PC-9 (cell line): ENCODE results near the gene SGK1.

Experiments used
- CTCF ChIP-seq: fragments of 200-600 bp; sonication (generic); conservative IDR thresholded peaks from 2 replicates; pipeline ENCODE4 v1.6.1; 2017; ENCODE audit warnings: mixed run types, antibody characterized with exemption, mild to moderate bottlenecking, moderate library complexity
- EZH2 ChIP-seq: fragments of 200-600 bp; sonication (generic); IDR thresholded peaks from 2 replicates; pipeline ENCODE4 v1.8.0; 2017; ENCODE audit warnings: antibody characterized with exemption, low read depth

GRCh38 chr6:134315974-134316441, 1.9 kb downstream of the SGK1 start:
- TF ChIP-seq EZH2 (no peak), CTCF (no peak)
